PC-3 (cell line): ENCODE results near the gene NCS1.

ENCODE experiments used
- EZH2phosphoT487 ChIP-seq: fragments of 300-600 bp; sonication (generic); IDR thresholded peaks from 2 replicates; pipeline ENCODE4 v1.6.1; 2018; ENCODE audit warnings: mild to moderate bottlenecking, antibody characterized with exemption, low read length, borderline replicate concordance
- TF ChIP-seq, protein P1 (sequence below): fragments of 300-600 bp; sonication (generic); conservative IDR thresholded peaks from 2 replicates; pipeline ENCODE4 v1.5.1; 2017; ENCODE audit warnings: antibody characterized with exemption, low read depth, mild to moderate bottlenecking, low read length

GRCh38 chr9:130285271-130285670 is 113.1 kb downstream of the NCS1 start:
- TF ChIP-seq, protein P1, sequence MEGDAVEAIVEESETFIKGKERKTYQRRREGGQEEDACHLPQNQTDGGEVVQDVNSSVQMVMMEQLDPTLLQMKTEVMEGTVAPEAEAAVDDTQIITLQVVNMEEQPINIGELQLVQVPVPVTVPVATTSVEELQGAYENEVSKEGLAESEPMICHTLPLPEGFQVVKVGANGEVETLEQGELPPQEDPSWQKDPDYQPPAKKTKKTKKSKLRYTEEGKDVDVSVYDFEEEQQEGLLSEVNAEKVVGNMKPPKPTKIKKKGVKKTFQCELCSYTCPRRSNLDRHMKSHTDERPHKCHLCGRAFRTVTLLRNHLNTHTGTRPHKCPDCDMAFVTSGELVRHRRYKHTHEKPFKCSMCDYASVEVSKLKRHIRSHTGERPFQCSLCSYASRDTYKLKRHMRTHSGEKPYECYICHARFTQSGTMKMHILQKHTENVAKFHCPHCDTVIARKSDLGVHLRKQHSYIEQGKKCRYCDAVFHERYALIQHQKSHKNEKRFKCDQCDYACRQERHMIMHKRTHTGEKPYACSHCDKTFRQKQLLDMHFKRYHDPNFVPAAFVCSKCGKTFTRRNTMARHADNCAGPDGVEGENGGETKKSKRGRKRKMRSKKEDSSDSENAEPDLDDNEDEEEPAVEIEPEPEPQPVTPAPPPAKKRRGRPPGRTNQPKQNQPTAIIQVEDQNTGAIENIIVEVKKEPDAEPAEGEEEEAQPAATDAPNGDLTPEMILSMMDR, result no peak
- no peak for TF ChIP-seq EZH2phosphoT487
